GM21526 (cell line): Measurements from ENCODE around the gene BAD.

Experiments used
- ATAC-seq: cut with Tn5 transposase; IDR thresholded peaks from one replicate; pipeline ENCODE4 v1.9.1; 2021; ENCODE audit warnings: moderate library complexity; ENCODE audit not compliant: unreplicated experiment, low FRiP score

Gene BAD

GRCh38 chr11:64297699-64298358 lies 13.4 kb upstream of the BAD start:
- ATAC-seq, result no peak

- no peak for ATAC-seq
Measured at GRCh38 chr11:64296830-64297698, 12.6 kb upstream of the BAD start.

GRCh38 chr11:64296236-64296635 lies 11.8 kb upstream of the BAD start:
- no peak for ATAC-seq

DNA sequence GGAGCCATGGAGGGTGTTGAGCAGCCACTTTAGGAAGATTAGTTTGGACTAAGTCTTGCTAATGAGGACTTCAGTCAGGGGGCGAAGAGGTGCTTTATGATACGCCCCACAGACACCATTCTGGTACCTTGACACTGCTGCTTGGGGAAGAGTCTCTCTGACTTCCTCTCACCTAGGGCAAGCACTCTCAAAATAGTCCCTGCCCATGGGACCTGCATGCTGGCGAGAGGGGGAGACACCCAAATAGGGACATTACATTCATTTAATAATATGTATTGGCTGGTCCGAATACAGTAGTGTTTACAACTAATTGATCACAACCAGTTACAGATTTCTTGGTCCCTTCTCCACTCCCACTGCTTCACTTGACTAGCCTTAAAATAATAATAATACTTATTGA lies 11.3 kb upstream of the BAD start:
- ATAC-seq, result no peak

DNA sequence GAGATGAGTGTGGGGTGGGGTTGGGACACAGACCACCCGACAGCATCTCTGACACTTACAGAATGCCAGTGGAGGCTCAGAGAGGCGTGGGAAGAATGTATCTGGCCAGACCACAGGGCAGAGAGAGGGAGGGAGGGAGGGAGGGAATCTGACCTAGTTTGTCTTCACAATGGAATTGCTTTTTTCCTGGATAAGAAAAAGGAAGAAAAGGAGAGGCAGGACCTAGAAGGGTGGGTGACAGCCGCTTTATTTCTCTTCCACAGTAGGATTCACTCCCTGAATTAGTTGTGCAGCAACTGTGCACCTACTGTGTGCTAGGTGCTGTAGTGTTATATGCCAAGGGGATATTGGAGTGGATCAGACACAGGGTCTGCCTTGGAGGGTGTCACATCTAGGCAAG lies 10.3 kb upstream of the BAD start:
- no peak for ATAC-seq

DNA sequence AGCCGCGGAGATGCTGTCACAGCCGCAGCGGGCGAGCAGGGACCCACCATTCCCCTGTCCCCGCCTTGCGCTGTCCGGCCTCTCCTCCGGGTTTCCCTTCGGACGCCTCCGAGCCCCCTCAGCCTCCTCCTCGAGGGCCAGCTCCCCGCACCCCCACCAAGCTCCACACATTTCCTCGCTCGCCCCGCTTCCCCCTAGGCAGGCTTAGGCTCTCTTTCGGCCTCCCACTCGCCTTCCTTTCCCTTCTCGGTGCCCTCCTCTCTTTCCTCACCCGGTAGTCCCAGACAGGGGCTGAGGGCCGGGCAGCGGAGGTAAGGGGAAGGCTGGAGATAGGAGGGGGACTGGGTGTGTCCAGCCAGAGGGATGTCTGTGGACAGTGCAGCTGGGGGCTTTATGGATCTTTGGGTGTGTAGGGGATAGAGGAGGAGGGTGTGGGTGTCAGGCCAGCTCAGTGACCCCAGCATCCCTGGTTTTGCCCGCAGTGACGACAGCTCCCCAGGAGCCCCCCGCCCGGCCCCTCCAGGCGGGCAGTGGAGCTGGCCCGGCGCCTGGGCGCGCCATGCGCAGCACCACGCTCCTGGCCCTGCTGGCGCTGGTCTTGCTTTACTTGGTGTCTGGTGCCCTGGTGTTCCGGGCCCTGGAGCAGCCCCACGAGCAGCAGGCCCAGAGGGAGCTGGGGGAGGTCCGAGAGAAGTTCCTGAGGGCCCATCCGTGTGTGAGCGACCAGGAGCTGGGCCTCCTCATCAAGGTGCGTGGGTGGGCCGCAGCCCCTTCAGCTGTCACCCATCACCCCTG lies 8.2 kb upstream of the BAD start:
- no peak for ATAC-seq

GRCh38 chr11:64291752-64292459 lies 7.4 kb upstream of the BAD start:
- no peak for ATAC-seq

DNA sequence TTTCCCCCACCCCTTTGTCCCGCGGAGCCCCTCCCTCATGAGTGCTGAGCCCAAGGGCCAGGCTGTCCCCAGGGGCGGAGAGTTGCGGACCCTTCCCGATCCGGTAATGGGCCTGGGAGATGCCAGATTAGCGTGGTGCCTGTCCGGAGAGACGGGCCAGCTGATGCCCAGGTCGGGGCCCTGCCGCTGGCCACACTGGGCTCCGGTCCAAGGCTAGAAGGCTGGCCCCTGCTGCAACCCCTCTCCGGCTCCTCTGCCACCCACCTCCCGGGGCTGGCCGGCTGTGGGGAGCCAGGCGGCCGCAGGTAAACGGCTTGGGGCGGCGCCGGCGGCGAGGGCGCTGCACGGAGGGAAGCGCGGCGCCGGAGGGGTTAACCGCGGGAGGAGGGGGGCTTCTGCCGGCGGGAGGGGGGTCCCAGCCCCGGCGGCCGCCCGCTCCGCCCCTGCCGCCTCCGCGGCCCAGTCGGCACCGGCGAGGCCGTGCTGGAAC lies 6.8 kb upstream of the BAD start, which contains the start of gene KCNK4:
Gene KCNK4, plus strand, starts transcription at position 41 of the 490 bp plus-strand sequence. CDS start 1,717 bp downstream, outside the sequence.
- ATAC-seq, result no peak

DNA sequence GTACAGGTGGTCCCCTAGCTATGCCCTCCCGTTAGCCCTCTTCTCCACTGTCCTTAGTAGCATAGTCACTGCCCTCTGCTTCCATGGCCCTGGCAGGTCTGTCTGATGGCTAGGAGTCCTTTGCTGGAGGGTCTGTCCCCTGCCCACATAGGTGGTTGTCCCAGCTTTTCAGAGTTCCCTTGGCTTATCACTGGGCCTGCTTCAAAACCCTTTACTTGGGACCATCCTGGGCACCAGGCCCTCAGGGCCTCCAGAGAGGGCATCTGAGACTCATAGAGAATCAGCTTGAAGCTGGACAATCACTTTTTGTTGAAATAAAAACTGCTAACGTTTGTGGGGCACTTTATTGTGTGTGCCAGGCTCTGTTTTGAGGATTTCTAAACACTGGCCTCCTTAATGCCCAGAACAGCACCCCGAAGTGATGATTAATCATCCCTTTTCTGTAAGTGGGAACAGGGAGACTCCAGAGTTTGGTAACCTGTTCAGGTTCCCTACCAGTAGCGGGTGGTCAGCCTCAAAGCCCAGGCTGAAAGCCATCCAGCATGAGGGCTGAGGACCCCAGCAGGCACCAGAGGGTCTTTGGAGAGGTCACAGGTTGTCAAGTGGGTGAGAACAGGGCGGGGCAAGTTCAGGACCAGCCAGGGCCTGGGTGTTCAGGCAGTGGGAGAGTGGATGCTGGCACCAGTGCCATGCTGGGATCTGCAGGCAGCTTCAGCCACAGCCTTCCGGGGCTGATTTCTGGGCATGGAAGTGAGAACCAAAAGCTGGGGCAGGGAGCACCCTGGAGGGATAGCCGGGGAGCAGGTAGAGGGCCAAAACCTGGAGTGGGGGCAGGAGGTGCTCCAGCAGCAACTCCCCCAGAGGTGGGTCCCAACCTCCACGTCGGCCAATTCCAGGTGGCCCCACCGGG lies 6.1 kb upstream of the BAD start:
- no peak for ATAC-seq

- no peak for ATAC-seq
Measured at GRCh38 chr11:64289002-64289564, 4.6 kb upstream of the BAD start.

GRCh38 chr11:64288353-64288750 lies 3.9 kb upstream of the BAD start:
- ATAC-seq, result no peak

- no peak for ATAC-seq
Measured at GRCh38 chr11:64287676-64288352, 3.3 kb upstream of the BAD start.

GRCh38 chr11:64286801-64287159 lies 2.3 kb upstream of the BAD start:
- ATAC-seq, result no peak

- no peak for ATAC-seq
Measured at GRCh38 chr11:64285885-64286800, 1.7 kb upstream of the BAD start.

GRCh38 chr11:64284962-64285884 lies 758 bp upstream of the BAD start, which contains the start of gene GPR137:
GPR137 (plus strand) TSS chr11:64285848; CDS start chr11:64286525, 677 bp downstream.
- ATAC-seq, result peak; percentile 44

GRCh38 chr11:64283092-64283491 lies 1.4 kb downstream of the BAD start:
- ATAC-seq, result no peak
